HG03378 (cell line): ENCODE results near the gene BEAN1.
"Not testable (repeated sequence)": the region's sequence is repeated elsewhere in the genome, so short reads cannot be mapped to it uniquely, and the experiment has no call there.

Experiments used
- ATAC-seq: cut with Tn5 transposase; IDR thresholded peaks from one replicate; pipeline ENCODE4 v1.9.1; 2021; ENCODE audit warnings: mild to moderate bottlenecking, moderate library complexity; ENCODE audit not compliant: unreplicated experiment

Gene BEAN1

DNA sequence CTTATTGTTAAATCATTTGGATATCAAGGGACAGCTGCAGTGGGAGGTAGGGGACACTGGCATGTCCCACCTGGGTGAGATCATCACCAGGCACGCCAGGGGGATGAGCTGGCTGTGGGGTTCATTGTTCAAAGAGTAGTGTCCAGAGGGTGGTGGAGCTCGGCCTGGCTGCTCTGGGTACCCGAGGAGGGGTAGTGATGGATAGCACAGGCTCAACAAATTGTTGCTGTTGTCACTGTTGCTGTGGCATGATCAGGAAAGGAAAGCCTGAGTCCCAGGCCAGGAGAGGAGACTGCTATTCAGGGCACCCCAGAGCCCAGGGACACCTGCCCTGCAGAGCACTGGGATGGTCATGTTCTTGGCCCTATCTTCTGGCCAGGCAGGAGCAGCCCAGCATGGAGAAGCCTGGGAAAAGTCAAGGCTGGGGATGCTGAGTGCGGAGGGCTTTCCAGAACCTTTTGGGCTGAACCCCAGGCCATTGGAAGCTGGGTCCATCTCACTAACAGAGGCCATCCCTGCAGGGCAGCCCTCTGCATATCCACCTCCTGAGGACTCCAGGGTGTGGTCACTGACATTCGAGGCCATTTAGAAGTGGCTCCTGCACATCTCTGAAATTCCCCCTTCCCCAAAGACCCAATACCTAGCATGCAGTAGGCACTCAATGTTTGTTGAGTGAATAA, 12.1 kb downstream of the BEAN1 start:
- no peak for ATAC-seq

- ATAC-seq, result no peak
These were observed 13.2 kb downstream of the BEAN1 start for GRCh38 chr16:66440271-66440802.

GRCh38 chr16:66440970-66441369, 13.9 kb downstream of the BEAN1 start:
- ATAC-seq, result no peak

DNA sequence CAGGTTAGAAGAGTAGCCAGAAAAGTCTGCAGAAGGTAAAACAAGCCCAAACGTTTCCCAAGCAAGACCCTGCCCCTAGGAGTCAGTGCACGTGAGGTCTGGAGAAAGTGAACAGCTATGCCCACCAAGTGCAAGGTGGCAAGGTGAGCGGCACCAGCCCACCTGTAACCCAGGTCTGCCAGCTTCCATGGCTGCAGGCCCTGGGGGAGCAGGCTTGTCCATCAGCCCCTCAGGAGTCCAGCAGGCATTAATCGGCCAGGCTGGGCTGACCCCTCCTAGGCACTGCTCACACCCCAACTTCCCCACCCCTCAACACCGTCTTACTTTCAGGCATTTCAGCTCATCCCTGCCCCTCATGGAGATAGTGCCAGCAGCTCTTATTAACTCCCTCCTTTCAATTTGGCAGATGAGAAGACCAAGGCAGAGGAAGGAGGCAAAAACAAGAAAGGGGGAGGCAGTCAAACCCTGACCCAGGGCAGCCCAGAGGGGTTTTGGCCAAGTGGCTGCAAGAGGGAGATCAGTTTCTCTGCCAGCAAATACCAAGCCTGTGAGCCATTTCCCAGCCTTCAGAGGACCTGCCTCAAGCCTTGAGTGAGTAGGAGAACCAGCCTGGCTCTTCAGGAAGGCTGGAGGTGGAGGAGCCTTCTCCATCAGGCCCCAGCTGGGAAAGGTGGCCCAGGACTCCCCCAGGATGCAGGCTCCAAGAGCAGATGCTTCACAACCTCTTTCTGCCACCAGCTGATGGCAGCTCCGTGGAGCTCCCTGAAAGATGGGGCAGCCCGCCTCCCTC, 14.7 kb downstream of the BEAN1 start:
- ATAC-seq, result no peak

GRCh38 chr16:66442502-66443268, 15.6 kb downstream of the BEAN1 start:
- ATAC-seq, result no peak

DNA sequence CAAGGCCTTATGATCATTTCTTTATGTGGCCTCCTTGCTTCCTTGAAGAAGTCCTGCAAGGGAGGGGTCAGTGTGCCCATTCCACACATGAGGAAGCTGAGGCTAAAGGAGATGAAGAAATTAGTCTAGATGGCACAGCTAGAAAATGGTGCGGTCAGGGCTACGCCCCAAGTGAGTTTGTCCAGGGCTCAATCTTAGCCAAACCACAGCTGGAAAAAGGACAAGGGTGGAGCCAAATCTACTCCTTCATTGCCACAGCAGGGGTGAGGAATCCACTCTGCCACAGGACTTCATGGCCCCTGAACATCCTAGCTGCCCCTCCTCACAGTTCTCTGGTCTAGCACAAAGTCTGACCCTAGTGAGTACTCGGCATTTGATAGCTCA, 16.2 kb downstream of the BEAN1 start:
- no peak for ATAC-seq

DNA sequence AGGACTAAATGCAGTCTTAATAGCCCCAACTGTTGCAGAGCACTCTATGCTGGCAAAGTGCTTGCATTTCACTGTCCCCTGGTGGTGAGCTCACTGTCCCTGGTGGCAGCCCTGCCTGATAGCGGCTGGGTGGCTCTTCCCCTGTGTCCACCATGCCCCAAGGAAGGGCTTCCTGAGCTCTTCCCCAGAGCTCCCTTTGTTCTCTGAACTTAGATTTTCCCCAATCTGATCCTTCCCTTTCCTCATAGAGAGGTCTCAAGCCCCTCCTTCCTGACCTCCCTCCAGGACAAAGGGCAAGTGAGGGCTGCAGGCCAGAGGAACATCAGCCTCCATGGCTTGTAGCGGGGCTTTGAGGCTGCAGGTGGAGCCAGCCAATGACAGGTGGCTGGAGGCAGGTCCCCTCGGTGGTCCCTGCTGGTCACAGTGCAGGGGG, 17.0 kb downstream of the BEAN1 start:
- no peak for ATAC-seq

- no peak for ATAC-seq
These were observed 19.6 kb downstream of the BEAN1 start for GRCh38 chr16:66446737-66447136.

- no peak for ATAC-seq
These were observed 20.4 kb downstream of the BEAN1 start for GRCh38 chr16:66447491-66447890.

GRCh38 chr16:66451548-66451947, 24.5 kb downstream of the BEAN1 start:
- no peak for ATAC-seq

GRCh38 chr16:66453230-66453629, 26.1 kb downstream of the BEAN1 start:
- ATAC-seq, result not testable (repeated sequence)

DNA sequence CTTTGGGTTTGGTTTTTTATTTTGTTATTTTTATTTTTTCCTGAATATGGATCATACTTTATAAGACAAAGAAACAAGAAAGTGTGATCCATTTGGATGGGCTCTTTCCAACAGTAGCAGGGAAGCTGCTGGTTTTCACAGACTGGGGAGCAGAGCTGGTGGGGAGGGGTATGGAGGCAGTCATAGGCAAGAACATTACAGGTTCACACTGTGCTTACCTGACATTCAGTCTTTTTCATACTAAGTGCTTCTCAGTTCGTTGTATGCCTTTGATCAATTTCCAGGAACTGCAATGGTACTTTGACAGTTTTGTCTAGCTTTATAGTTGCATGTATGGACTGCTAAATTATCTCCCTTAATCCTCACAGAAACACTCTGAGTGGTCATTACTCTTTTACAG, 27.7 kb downstream of the BEAN1 start:
- ATAC-seq, result no peak

DNA sequence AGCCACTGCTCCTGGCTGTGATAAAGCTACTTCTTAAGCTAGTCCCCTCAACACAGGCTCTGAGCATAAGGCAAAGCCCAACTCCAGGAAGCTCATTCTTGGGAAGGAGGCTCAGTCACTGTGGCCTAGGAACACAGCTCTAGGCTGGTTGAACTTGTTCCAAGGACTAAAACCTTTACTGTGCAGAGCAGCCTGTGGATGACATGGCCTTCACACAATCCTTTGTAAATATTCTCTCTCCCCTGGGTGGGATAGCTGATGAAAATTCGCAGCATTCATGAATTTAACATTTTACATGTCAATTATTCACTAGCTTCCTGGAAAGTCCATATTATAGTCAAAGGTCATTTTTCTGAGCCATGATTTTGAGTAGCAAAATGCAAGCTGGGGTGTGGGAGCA, 28.9 kb downstream of the BEAN1 start:
- ATAC-seq, result no peak

DNA sequence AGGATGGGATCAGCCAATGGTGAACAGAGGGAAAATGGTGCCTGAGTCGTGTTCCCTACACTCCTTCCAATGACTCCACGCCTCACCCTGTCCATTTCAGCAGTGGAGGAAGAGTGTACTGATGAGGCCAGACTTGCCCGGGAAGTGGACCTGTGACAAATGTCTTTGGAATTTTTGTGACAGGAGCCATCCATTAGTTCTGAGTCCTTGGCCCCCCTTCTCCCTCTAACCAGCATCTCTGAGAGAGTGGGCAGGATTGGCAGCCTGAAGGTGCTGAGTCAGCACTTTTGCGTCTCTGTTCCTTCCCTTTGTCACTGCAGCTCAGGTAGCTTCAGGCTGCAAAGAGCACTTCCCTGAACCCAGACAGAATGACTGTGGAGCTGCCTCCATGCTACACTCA, 30.8 kb downstream of the BEAN1 start:
- no peak for ATAC-seq

GRCh38 chr16:66458292-66458691, 31.2 kb downstream of the BEAN1 start:
- no peak for ATAC-seq

DNA sequence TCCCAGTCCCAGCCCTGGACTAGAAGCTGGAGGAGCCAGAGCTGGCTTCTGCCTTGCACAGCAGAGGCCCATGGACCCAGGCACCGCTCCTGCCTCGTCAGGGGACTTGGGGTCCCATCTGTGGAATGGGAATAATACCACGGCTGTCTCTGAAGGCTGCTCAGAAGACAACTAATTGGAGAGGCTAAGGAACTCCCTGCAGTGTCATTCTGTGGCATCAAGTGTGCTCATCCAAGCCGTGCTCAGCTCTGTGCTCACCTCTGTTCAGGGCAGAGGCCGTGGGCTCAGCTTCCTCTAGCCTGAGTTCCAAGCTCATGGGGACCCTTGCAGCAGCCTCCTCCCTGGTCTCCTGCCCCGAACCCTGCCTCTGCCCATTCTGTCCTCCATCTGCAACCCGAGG, 31.8 kb downstream of the BEAN1 start:
- ATAC-seq, result no peak

- ATAC-seq, result no peak
These were observed 32.8 kb downstream of the BEAN1 start for GRCh38 chr16:66459878-66460277.

DNA sequence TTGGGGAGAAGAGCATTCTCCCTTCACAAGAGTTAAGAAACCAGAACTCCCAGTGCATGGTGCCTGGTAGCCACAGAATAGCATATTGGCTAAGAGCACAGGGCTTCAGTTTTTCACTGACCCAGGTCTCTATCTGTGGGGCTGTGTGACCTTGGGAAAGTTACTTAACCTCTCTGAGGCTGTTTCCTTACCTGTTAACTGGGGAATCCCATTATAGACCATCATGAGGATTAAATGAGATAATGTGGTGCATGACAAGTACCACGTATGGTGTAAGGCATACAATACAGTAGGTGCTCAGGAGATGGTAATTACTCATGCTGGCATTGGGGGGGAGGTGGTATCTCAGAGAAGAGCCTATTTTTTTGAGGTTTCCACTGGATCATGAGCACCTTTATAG, 33.6 kb downstream of the BEAN1 start:
- no peak for ATAC-seq

- ATAC-seq, result no peak
These were observed 35.8 kb downstream of the BEAN1 start for GRCh38 chr16:66462912-66463311.

DNA sequence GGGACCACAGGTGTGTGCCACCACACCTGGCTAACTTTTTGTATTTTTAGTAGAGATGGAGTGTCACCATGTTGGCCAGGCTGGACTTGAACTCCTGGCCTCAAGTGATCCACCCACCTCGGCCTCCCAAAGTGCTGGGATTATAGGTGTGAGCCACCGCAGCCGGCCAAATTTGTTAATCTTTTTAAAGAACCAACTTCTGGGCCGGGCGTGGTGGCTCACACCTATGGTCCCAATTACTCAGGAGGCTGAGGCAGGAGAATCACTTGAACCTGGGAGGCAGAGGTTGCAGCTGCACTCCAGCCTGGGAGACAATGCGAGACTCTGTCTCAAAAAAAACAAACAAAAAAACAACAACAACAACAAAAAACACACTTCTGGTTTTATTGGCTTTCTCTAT, 38.9 kb downstream of the BEAN1 start:
- not testable (repeated sequence) for ATAC-seq

GRCh38 chr16:66466636-66467035, 39.5 kb downstream of the BEAN1 start:
- not testable (repeated sequence) for ATAC-seq
